ENCODE results near the gene ALK. TPM values are rescaled to one million over a fixed set of nuclear protein-coding genes. Genes with fewer than 3 reads are reported as not detected.

ALK gene
- total and polyA plus RNA-seq, 2 donors (not counting 1 experiment from before 2014, with no cell fraction given), result not detected

GRCh38 chr2:29776406-29776805, 145.0 kb downstream of the ALK start:
- DNase-seq (no peak), ATAC-seq (ENCODE audit: low read depth) (no peak)
- Histone ChIP-seq H3K4me2 (replicated peaks; ENCODE audit: low read depth, low read length, poor library complexity, severe bottlenecking) (no peak overlapping the region), H3K79me2 (ENCODE audit: control insufficient read depth, insufficient read depth, low read length) (no peaks in the 10 kb centered on the region), H3K27me3 (replicated peaks in 1 of 4; ENCODE audit: control extremely low read depth in 1 of 4, control insufficient read depth in 3 of 4, insufficient read depth in 4 of 4, low read length in 3 of 4) (no peaks in the 10 kb centered on the region), H2AFZ (ENCODE audit: insufficient read depth, low read depth, low read length, poor library complexity, severe bottlenecking) (no peak overlapping the region), H3K27ac (ENCODE audit: low read length in 2 of 2) (no peak overlapping the region), H3K4me3 (ENCODE audit: control extremely low read depth in 1 of 5, extremely low read depth in 1 of 5, insufficient read depth in 1 of 5, low read depth in 2 of 5, low read length in 4 of 5) (no peak overlapping the region), H4K20me1 (ENCODE audit: control insufficient read depth, insufficient read depth, low read length, poor library complexity, severe bottlenecking) (no peaks in the 10 kb centered on the region), H3K9me3 (ENCODE audit: control extremely low read depth in 1 of 3, control insufficient read depth in 2 of 3, insufficient read depth in 1 of 3, low read length in 2 of 3) (no peaks in the 10 kb centered on the region), H3K9ac (ENCODE audit: low read length) (no peak overlapping the region), H3K4me1 (ENCODE audit: control insufficient read depth in 2 of 2, insufficient read depth in 2 of 2, low read length in 2 of 2) (no peaks in the 10 kb centered on the region), H3K36me3 (replicated peaks in 1 of 2; ENCODE audit: control extremely low read depth in 1 of 2, control insufficient read depth in 1 of 2, extremely low read depth in 1 of 2, insufficient read depth in 2 of 2, low read length in 1 of 2) (no peaks in the 10 kb centered on the region)
- POLR2A ChIA-PET, result no interaction called here
- TF ChIP-seq CTCF (IDR thresholded peaks at IDR 0.05) (no peak), EZH2 (IDR thresholded peaks at IDR 0.05; ENCODE audit: borderline replicate concordance, insufficient read depth, low read depth, low read length, poor library complexity, severe bottlenecking) (no peak)
- no peak overlapping the region for H3K4me3 Mint-ChIP-seq
- H3K4me1 Mint-ChIP-seq, result no peaks in the 10 kb centered on the region
- WGBS (ENCODE audit: insufficient coverage), result 92% methylated on average over 2 of the region's 3 CpGs
- H3K27me3 Mint-ChIP-seq, result peaks cover 14% of the 10 kb centered on the region
- intact Hi-C loops (cut with micrococcal nuclease), result no loop called here
- H3K27ac Mint-ChIP-seq, result no peak overlapping the region
- CTCF ChIA-PET, result no interaction called here
- no peaks in the 10 kb centered on the region for H3K9me3 Mint-ChIP-seq (ENCODE audit: insufficient read depth)

GRCh38 chr2:29775937-29776336, 145.4 kb downstream of the ALK start:
- Histone ChIP-seq H3K27ac (ENCODE audit: low read length in 2 of 2) (no peak overlapping the region), H3K9ac (ENCODE audit: low read length) (no peak overlapping the region), H2AFZ (ENCODE audit: insufficient read depth, low read depth, low read length, poor library complexity, severe bottlenecking) (no peak overlapping the region), H4K20me1 (ENCODE audit: control insufficient read depth, insufficient read depth, low read length, poor library complexity, severe bottlenecking) (no peaks in the 10 kb centered on the region), H3K4me2 (replicated peaks; ENCODE audit: low read depth, low read length, poor library complexity, severe bottlenecking) (no peak overlapping the region), H3K36me3 (replicated peaks in 1 of 2; ENCODE audit: control extremely low read depth in 1 of 2, control insufficient read depth in 1 of 2, extremely low read depth in 1 of 2, insufficient read depth in 2 of 2, low read length in 1 of 2) (no peaks in the 10 kb centered on the region), H3K79me2 (ENCODE audit: control insufficient read depth, insufficient read depth, low read length) (no peaks in the 10 kb centered on the region), H3K4me1 (ENCODE audit: control insufficient read depth in 2 of 2, insufficient read depth in 2 of 2, low read length in 2 of 2) (no peaks in the 10 kb centered on the region), H3K27me3 (replicated peaks in 1 of 4; ENCODE audit: control extremely low read depth in 1 of 4, control insufficient read depth in 3 of 4, insufficient read depth in 4 of 4, low read length in 3 of 4) (peaks cover 0 to 1% (median 0%) of the 10 kb centered on the region in 4 experiments), H3K4me3 (ENCODE audit: control extremely low read depth in 1 of 5, extremely low read depth in 1 of 5, insufficient read depth in 1 of 5, low read depth in 2 of 5, low read length in 4 of 5) (no peak overlapping the region), H3K9me3 (ENCODE audit: control extremely low read depth in 1 of 3, control insufficient read depth in 2 of 3, insufficient read depth in 1 of 3, low read length in 2 of 3) (no peaks in the 10 kb centered on the region)
- no peak overlapping the region for H3K4me3 Mint-ChIP-seq
- ATAC-seq (ENCODE audit: low read depth) (no peak), DNase-seq (no peak)
- no peaks in the 10 kb centered on the region for H3K4me1 Mint-ChIP-seq
- ChIA-PET CTCF (no interaction called here), POLR2A (no interaction called here)
- H3K27me3 Mint-ChIP-seq, result peaks cover 17% of the 10 kb centered on the region
- no peaks in the 10 kb centered on the region for H3K9me3 Mint-ChIP-seq (ENCODE audit: insufficient read depth)
- WGBS (ENCODE audit: insufficient coverage), result no CpG with 5 or more reads among the region's 1 CpG
- H3K27ac Mint-ChIP-seq, result no peak overlapping the region
- TF ChIP-seq EZH2 (IDR thresholded peaks at IDR 0.05; ENCODE audit: borderline replicate concordance, insufficient read depth, low read depth, low read length, poor library complexity, severe bottlenecking) (no peak), CTCF (IDR thresholded peaks at IDR 0.05) (no peak)
- intact Hi-C loops (cut with micrococcal nuclease), result no loop called here
